Right atrium auricular region (tissue), 2 donors: ENCODE data around the gene POLE. TPM values are rescaled to one million over a fixed set of nuclear protein-coding genes. Genes with fewer than 3 reads are reported as not detected.

Experiments
- DNase-seq: peaks from one replicate; pipeline ENCODE4 v3.0.0-alpha.2; 2019; ENCODE audit warnings: low spot score
- H3K27ac ChIP-seq, 2 donors: fragments of 200-600 bp; sonication (generic); 1 replicate in 1 of 2; 2 replicates in 1 of 2; pipeline ENCODE4 v1.5.1; 2016 to 2019
- H3K27me3 ChIP-seq, 2 donors: fragments of 200-600 bp; sonication (generic); one replicate each; pipeline versions ENCODE4 v1.5.1 to v1.6.0; 2017 to 2019
- H3K36me3 ChIP-seq: fragments of 200-600 bp; sonication (generic); one replicate; pipeline ENCODE4 v1.5.1; 2016
- H3K4me1 ChIP-seq, 2 donors: fragments of 200-600 bp; sonication (generic); one replicate each; pipeline versions ENCODE4 v1.5.1 to v1.6.0; 2017 to 2019
- H3K4me3 ChIP-seq, 2 donors: fragments of 200-600 bp; sonication (generic); 1 replicate in 1 of 2; 2 replicates in 1 of 2; pipeline ENCODE4 v1.5.1; 2017 to 2019; ENCODE audit warnings: mild to moderate bottlenecking in 1 of 2, moderate library complexity in 1 of 2
- H3K9me3 ChIP-seq, 2 donors: fragments of 200-600 bp; sonication (generic); one replicate each; pipeline ENCODE4 v1.5.1; 2019
- CTCF ChIP-seq, 2 donors: fragments of 200-600 bp; sonication (generic); IDR thresholded peaks; one replicate each; pipeline ENCODE4 v1.5.1; 2019; ENCODE audit warnings: antibody characterized with exemption in 2 of 2
- total RNA-seq, 2 donors: library from RNA; depleted of rRNA; stranded (reverse); fragments of >200 nt; gene quantifications; one replicate each; pipeline ENCODE4 v1.1.0, GENCODE V29; 2016

The POLE gene
- total RNA-seq, 2 donors from 2014 or later, result 10.2 to 13.9 TPM

DNA sequence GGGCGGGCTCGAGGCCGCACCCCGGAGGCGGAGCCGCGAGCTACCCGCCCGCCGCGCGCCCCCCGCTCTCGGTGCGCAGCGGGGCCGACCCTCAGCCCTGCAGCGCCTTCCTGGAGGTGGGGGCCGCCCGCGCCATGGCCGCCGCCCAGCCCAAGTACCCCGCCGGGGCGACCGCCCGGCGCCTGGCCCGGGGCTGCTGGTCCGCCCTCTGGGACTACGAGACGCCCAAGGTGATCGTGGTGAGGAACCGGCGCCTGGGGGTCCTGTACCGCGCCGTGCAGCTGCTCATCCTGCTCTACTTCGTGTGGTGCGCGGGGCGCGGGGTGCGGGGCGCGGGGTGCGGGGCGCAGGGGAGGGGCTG is 68.5 kb downstream of the POLE start, which contains the start of gene P2RX2:
Gene P2RX2, plus strand, starts transcription at position 94 of the 361 bp plus-strand sequence. Its CDS starts 41 bp downstream, at position 135.
- Histone ChIP-seq H3K27ac (no peak within 1 kb of the TSS), H3K4me1 (peaks cover 0 to 19% of the 10 kb centered on the region in 2 donors), H3K36me3 (peaks cover under 1% of the 10 kb centered on the region), H3K9me3 (peaks cover 0 to 25% of the 10 kb centered on the region in 2 donors), H3K4me3 (peak within 1 kb of the TSS in 1 of 2 donors; percentile 13), H3K27me3 (peaks cover 26% of the 10 kb centered on the region in 2 donors)
- DNase-seq, result no peak
- TF ChIP-seq CTCF (IDR thresholded peaks at IDR 0.05), result no peak

DNA sequence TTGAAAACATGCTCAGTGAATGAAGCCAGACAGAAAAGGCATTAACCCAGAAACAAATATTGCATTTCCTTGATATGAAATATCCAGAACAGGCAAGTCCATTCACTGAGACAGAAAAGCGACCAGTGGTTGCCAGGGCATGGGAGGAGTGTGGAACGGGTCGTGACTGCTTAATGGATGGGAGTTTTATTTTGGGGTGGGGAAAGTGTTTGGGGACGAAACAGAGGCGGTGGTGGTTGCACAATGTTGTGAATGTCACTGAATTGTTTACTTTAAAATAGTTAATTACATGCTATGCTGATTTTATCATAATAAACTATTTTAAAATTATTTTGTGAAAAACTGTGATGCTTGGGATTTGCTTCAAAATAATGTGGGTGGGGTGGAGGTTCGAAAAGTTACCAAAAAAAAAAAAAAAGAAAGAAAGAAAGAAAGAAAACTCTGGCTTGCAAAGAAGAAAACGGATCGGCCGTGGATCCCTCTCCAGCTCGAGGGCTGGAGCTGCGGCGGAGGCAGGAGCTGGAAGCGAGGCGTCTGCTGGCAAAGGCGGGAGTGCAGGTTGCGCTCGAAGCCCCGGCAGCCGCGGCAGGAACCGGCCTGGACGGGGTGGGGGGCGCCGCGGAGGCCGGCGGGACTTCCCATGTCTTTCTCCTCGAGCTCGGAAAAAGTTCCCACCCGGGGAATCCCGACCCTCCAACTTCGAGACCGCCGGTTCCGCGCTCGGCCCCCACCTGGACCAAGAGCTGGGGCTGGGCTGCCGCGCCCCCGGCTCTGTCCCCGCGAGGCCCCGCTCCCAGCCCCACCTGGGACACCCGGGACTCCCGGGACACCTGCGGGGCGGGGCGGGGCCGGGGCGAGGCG is 69.1 kb downstream of the POLE start:
- Histone ChIP-seq H3K4me1 (peaks cover 0 to 17% of the 10 kb centered on the region in 2 donors), H3K27me3 (peaks cover 26% of the 10 kb centered on the region in 2 donors), H3K36me3 (no peaks in the 10 kb centered on the region), H3K4me3 (peak overlapping the region in 1 of 2 donors; percentile 13), H3K9me3 (peaks cover 0 to 25% of the 10 kb centered on the region in 2 donors), H3K27ac (no peak overlapping the region)
- no peak for DNase-seq
- TF ChIP-seq CTCF (IDR thresholded peaks at IDR 0.05), result no peak

- Histone ChIP-seq H3K36me3 (no peaks in the 10 kb centered on the region), H3K27me3 (peaks cover 26% of the 10 kb centered on the region in 2 donors)
Observed at GRCh38 chr12:132617135-132617701, 69.9 kb downstream of the POLE start.

DNA sequence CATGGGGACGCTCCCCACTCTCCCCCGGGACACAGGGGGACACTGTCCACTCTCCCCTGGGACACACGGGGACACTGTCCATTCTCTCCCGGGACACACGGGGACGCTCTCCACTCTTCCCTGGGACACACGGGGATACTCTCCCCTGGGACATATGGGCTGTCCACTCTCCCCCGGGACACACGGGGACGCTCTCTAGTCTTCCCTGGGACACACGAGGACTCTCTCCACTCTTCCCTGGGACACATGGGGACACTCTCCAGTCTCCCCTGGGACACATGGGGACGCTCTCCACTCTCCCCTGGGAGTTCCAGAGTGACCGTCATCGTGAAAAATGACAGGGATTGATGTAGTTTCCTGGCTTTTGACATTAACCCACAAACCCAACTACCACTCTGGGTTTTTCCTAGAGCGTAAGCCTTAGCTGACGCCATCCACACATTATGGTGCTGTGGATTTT is 71.5 kb downstream of the POLE start:
- H3K9me3 ChIP-seq, result peaks cover 3 to 35% of the 10 kb centered on the region in 2 donors
- no peaks in the 10 kb centered on the region for H3K36me3 ChIP-seq
- H3K4me1 ChIP-seq, result peaks cover 0 to 4% of the 10 kb centered on the region in 2 donors
- TF ChIP-seq CTCF (IDR thresholded peaks at IDR 0.05), result no peak
- DNase-seq, result no peak
- no peak overlapping the region for H3K4me3 ChIP-seq
- H3K27ac ChIP-seq, result no peak overlapping the region
- peaks cover 26% of the 10 kb centered on the region in 2 donors for H3K27me3 ChIP-seq

More at GRCh38 chr12:132617135-132617701, 69.9 kb downstream of the POLE start:
- TF ChIP-seq CTCF (IDR thresholded peaks at IDR 0.05), result no peak
- Histone ChIP-seq H3K9me3 (peaks cover 0 to 25% of the 10 kb centered on the region in 2 donors), H3K27ac (no peak overlapping the region), H3K4me3 (no peak overlapping the region), H3K4me1 (peaks cover 0 to 8% of the 10 kb centered on the region in 2 donors)
- DNase-seq, result no peak

- Histone ChIP-seq H3K27me3 (peaks cover 26% of the 10 kb centered on the region in 2 donors), H3K4me3 (no peak overlapping the region), H3K4me1 (peaks cover 0 to 4% of the 10 kb centered on the region in 2 donors), H3K36me3 (no peaks in the 10 kb centered on the region), H3K27ac (no peak overlapping the region), H3K9me3 (peaks cover 3 to 35% of the 10 kb centered on the region in 2 donors)
- peak; percentile 84 for DNase-seq
- TF ChIP-seq CTCF (IDR thresholded peaks at IDR 0.05), result peak; percentile 69 to 92
Observed at GRCh38 chr12:132614861-132615578, 72.1 kb downstream of the POLE start.
